A549 (cell line): ENCODE data around the gene LCE3B. TPM values are rescaled to one million over a fixed set of nuclear protein-coding genes. Genes with fewer than 3 reads are reported as not detected.

Experiments
- ATAC-seq, 2 experiments: fragments of 200-7000 bp in 1 of 2; fragments of >200 bp in 1 of 2; cut with Nextera tagmentation in 1 of 2; cut with Tn5 transposase in 1 of 2; 3 replicates each; pipeline versions ENCODE4 v1.8.0 to v1.9.1; 2018 to 2020; ENCODE audit warnings: mild to moderate bottlenecking in 1 of 2, moderate library complexity in 1 of 2
- CTCF ChIA-PET: fragments of 300-600 bp; sonication (Branson Sonifier 250); formaldehyde crosslinking; extraction: SDS; loops from one replicate; lab custom pipeline; 2021; ENCODE audit warnings: antibody characterized with exemption, inconsistent platforms; lab: Yijun Ruan, JAX
- POLR2A ChIA-PET: fragments of 350-600 bp; formaldehyde crosslinking; extraction: SDS; loops from one replicate; lab custom pipeline; 2021; ENCODE audit warnings: antibody characterized with exemption, inconsistent platforms; lab: Yijun Ruan, JAX
- DNase-seq, 2 experiments: peaks; one replicate each; pipeline versions ENCODE4 v3.0.0 to v3.0.0-alpha.2; 2011 to 2016; ENCODE audit warnings: low read depth in 1 of 2, low spot score in 1 of 2
- FAIRE-seq: peaks from 2 replicates; lab custom pipeline; 2011; peaks lifted over from hg19 to GRCh38; lab: Jason Lieb, UNC
- H3K27ac ChIP-seq, 2 experiments: fragments of >200 bp; sonication (Bioruptor Twin); formaldehyde crosslinking; 3 replicates each; pipeline ENCODE4 v1.5.1; 2016 to 2017
- H3K4me1 ChIP-seq: fragments of >200 bp; sonication (Bioruptor Twin); formaldehyde crosslinking; 3 replicates; pipeline ENCODE4 v1.6.1; 2016
- H3K4me2 ChIP-seq: fragments of >200 bp; sonication (Bioruptor Twin); formaldehyde crosslinking; 3 replicates; pipeline ENCODE4 v1.6.1; 2016
- H3K4me3 ChIP-seq: fragments of >200 bp; sonication (Bioruptor Twin); formaldehyde crosslinking; 3 replicates; pipeline ENCODE4 v1.5.1; 2016
- H3K9me3 ChIP-seq: fragments of >200 bp; sonication (Bioruptor Twin); formaldehyde crosslinking; 3 replicates; pipeline ENCODE4 v1.6.1; 2016
- CBX2 ChIP-seq: fragments of 200-600 bp; sonication (generic); IDR thresholded peaks from 2 replicates; pipeline ENCODE4 v1.6.1; 2016; ENCODE audit warnings: low read depth, mild to moderate bottlenecking, borderline replicate concordance
- EHF ChIP-seq: fragments of 250-450 bp; sonication (Bioruptor Pico); IDR thresholded peaks from 2 replicates; pipeline ENCODE4 v1.5.0; 2020; ENCODE audit warnings: mild to moderate bottlenecking
- ESRRA ChIP-seq: fragments of 150-350 bp; IDR thresholded peaks from 2 replicates; pipeline ENCODE4 v1.6.1; 2014; ENCODE audit warnings: mild to moderate bottlenecking, low read length, borderline replicate concordance
- FOSL2 ChIP-seq, 2 experiments: fragments of 450-650 bp in 1 of 2; fragments of >200 bp in 1 of 2; sonication (Bioruptor Twin) in 1 of 2; formaldehyde crosslinking; IDR thresholded peaks; 2 replicates each; pipeline versions ENCODE4 v1.5.0 to v1.6.1; 2016 to 2020; ENCODE audit warnings: mild to moderate bottlenecking in 1 of 2, moderate library complexity in 1 of 2
- GATA3 ChIP-seq: IDR thresholded peaks from 2 replicates; pipeline ENCODE4 v1.6.1; 2012; ENCODE audit warnings: borderline replicate concordance
- HDAC2 ChIP-seq: fragments of 200-600 bp; sonication (generic); IDR thresholded peaks from 2 replicates; pipeline ENCODE4 v1.6.1; 2016
- KDM5A ChIP-seq: fragments of 200-600 bp; sonication (generic); IDR thresholded peaks from 2 replicates; pipeline ENCODE4 v1.6.1; 2016; ENCODE audit warnings: antibody characterized with exemption, mild to moderate bottlenecking
- MAFK ChIP-seq: fragments of 450-650 bp; IDR thresholded peaks from 2 replicates; pipeline ENCODE4 v1.6.1; 2014; ENCODE audit not compliant: partially characterized antibody
- MYC ChIP-seq: IDR thresholded peaks from 2 replicates; pipeline ENCODE4 v1.6.1; 2012; ENCODE audit warnings: mild to moderate bottlenecking, inconsistent platforms, low read length, improper control_type of control experiment, borderline replicate concordance
- NFE2L2 ChIP-seq: fragments of 150-350 bp; conservative IDR thresholded peaks from 2 replicates; pipeline ENCODE4 v1.6.1; 2014; ENCODE audit warnings: low read length
- NR3C1 ChIP-seq: fragments of >200 bp; sonication (Bioruptor Twin); formaldehyde crosslinking; IDR thresholded peaks from 3 replicates; pipeline ENCODE4 v1.6.1; 2017
- PHF8 ChIP-seq: fragments of 200-600 bp; sonication (generic); IDR thresholded peaks from 2 replicates; pipeline ENCODE4 v1.6.1; 2016; ENCODE audit warnings: low read depth, mild to moderate bottlenecking, antibody characterized with exemption, moderate library complexity, borderline replicate concordance
- POLR2AphosphoS2 ChIP-seq: conservative IDR thresholded peaks from 2 replicates; pipeline ENCODE4 v1.6.1; 2012; ENCODE audit warnings: low read length, improper control_type of control experiment, inconsistent platforms
- RNF2 ChIP-seq: fragments of 200-600 bp; sonication (generic); IDR thresholded peaks from 2 replicates; pipeline ENCODE4 v1.6.1; 2016; ENCODE audit warnings: low read depth, mild to moderate bottlenecking, antibody characterized with exemption, moderate library complexity, borderline replicate concordance
- SREBF2 ChIP-seq: fragments of 450-650 bp; IDR thresholded peaks from 2 replicates; pipeline ENCODE4 v1.6.1; 2014; ENCODE audit warnings: mild to moderate bottlenecking, moderate library complexity
- TFCP2L1 ChIP-seq: fragments of 250-450 bp; sonication (Bioruptor Pico); IDR thresholded peaks from 2 replicates; pipeline ENCODE4 v1.5.0; 2021; ENCODE audit warnings: mild to moderate bottlenecking
- ZFP36 ChIP-seq: fragments of 450-650 bp; IDR thresholded peaks from 2 replicates; pipeline ENCODE4 v1.6.1; 2014; ENCODE audit warnings: borderline replicate concordance; ENCODE audit not compliant: partially characterized antibody
- ZNF302 ChIP-seq: fragments of 250-450 bp; sonication (Bioruptor Pico); IDR thresholded peaks from 2 replicates; pipeline ENCODE4 v1.9.0; 2021; ENCODE audit warnings: inconsistent platforms, mild to moderate bottlenecking, moderate library complexity
- WGBS: methylation state at CpG from one replicate; pipeline ENCODE4 v1.1.6; 2017; ENCODE audit errors: missing lambda C conversion rate; 5-methylcytosine and 5-hydroxymethylcytosine counted together
- polyA plus RNA-seq, 4 experiments: library from polyadenylated mRNA; depleted of rRNA in 3 of 4; stranded (reverse); fragments of >200 nt; fragmentation: RNase III in 1 of 4; extraction: RNeasy Plus Mini Kit Qiagen cat#74134 plus additional on column Dnase treatment in 1 of 4; gene quantifications; 2 replicates in 3 of 4; 3 replicates in 1 of 4; pipeline ENCODE4 v1.2.3, GENCODE V29; 2011 to 2017
- TF ChIP-seq, protein P1 (sequence below): fragments of 250-450 bp; sonication (Bioruptor Pico); IDR thresholded peaks from 2 replicates; pipeline ENCODE4 v1.5.0; 2021; ENCODE audit warnings: mild to moderate bottlenecking, moderate library complexity, borderline replicate concordance
- TF ChIP-seq, protein P2 (sequence below): IDR thresholded peaks from 2 replicates; pipeline ENCODE4 v1.6.1; 2012
- TF ChIP-seq, protein P3 (sequence below): fragments of >200 bp; sonication (Bioruptor Twin); formaldehyde crosslinking; IDR thresholded peaks from 3 replicates; pipeline ENCODE4 v1.5.1; 2016
- TF ChIP-seq, protein P4 (sequence below): fragments of >200 bp; sonication (Bioruptor Twin); formaldehyde crosslinking; IDR thresholded peaks from 2 replicates; pipeline ENCODE4 v1.6.1; 2016

LCE3B gene
- polyA plus RNA-seq, 2 of the 4 experiments (the other 2 are of a cell fraction): not detected

DNA sequence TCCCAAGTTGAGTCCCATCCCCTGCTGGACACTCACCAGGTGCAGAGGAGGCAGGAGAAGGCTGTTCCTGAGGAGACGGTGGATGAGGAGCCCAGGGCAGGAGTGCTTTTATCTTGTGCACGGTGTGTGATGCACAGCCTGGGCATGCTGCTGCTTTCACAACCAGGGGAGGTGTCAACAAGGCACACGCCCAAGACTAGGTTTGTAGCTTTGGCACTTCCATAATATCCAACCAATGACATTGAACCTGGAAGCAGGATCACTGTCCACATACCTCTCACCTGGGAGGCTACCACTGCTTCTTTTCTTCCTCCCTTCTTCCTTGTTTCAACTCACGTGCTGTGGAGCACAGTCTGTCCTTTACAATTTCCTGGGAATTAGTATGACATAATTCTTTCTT is 33.2 kb upstream of the LCE3B start, which contains the start of gene LCE3D:
Gene LCE3D, minus strand, starts transcription at position 84 of the 400 bp plus-strand sequence. CDS start 580 bp downstream, outside the sequence.
- DNase-seq (no peak), FAIRE-seq (no peak), ATAC-seq (no peak; a peak in 1 of 6 replicates)
- Histone ChIP-seq H3K4me1 (peaks cover 4% of the 10 kb centered on the region; the same call in 1 of the 3 replicates), H3K27ac (no peak within 1 kb of the TSS; a peak in 1 of 6 replicates), H3K4me3 (no peak within 1 kb of the TSS), H3K9me3 (no peaks in the 10 kb centered on the region), H3K4me2 (no peak within 1 kb of the TSS)
- TF ChIP-seq MAFK (no peak), TFCP2L1 (CRISPR knock-in tag) (no peak), EHF (CRISPR knock-in tag) (no peak), NR3C1 (no peak)
- TF ChIP-seq, protein P1, sequence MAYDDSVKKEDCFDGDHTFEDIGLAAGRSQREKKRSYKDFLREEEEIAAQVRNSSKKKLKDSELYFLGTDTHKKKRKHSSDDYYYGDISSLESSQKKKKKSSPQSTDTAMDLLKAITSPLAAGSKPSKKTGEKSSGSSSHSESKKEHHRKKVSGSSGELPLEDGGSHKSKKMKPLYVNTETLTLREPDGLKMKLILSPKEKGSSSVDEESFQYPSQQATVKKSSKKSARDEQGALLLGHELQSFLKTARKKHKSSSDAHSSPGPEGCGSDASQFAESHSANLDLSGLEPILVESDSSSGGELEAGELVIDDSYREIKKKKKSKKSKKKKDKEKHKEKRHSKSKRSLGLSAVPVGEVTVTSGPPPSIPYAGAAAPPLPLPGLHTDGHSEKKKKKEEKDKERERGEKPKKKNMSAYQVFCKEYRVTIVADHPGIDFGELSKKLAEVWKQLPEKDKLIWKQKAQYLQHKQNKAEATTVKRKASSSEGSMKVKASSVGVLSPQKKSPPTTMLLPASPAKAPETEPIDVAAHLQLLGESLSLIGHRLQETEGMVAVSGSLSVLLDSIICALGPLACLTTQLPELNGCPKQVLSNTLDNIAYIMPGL (CRISPR knock-in tag): no peak
- CTCF ChIA-PET: interaction anchor here (0.6 to 0.9 kb wide), 3 partner anchors 9 to 79 kb away, joined by 3 to 4 read pairs (median 3); partner anchors contain the start of gene LCE3A
- POLR2A ChIA-PET: no interaction called here
- WGBS: 17% methylated on average over 4 of the region's 4 CpGs

DNA sequence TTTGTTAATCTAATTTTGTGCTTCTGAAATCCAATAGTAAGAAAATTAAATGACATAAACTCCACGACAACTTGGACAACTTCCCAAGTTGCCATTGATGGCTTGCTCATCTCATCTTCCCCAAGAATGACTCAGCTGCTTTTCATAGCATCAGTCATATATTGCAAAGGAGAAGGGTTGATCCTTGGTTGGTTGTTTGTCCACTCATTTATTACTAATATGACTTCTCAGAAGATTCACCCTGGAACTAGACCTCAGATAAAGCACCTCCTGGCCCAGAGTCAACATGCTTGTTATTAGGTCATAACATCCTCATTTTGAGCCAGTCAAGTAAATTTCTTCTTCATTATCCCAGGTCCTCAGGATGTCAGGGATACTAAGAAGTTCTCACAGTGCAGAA is 31.0 kb upstream of the LCE3B start:
- Histone ChIP-seq H3K4me2 (0 out of 3 replicates have a peak overlapping the region, but pooled peaks have one; percentile 4), H3K27ac (no peak overlapping the region), H3K9me3 (no peaks in the 10 kb centered on the region), H3K4me3 (no peak overlapping the region), H3K4me1 (peaks cover 4% of the 10 kb centered on the region; the same call in 1 of the 3 replicates)
- POLR2A ChIA-PET: no interaction called here
- TF ChIP-seq NFE2L2: peak; percentile 66; the same call in 1 of the 2 replicates
- TF ChIP-seq, protein P1 (CRISPR knock-in tag): no peak
- peak; percentile 83 for TF ChIP-seq MAFK
- TF ChIP-seq FOSL2 (IDR thresholded peaks at IDR 0.05): no peak
- peak; percentile 24; the same call in 1 of the 2 replicates for TF ChIP-seq FOSL2 (CRISPR knock-in tag; IDR thresholded peaks at IDR 0.05)
- CTCF ChIA-PET: no interaction called here
- ATAC-seq: peak; percentile 45 to 70; a peak in 3 of 6 replicates
- DNase-seq: peak in 1 of 2 experiments; percentile 55
- FAIRE-seq: no peak
- 13% methylated on average over 1 of the region's 1 CpG for WGBS

DNA sequence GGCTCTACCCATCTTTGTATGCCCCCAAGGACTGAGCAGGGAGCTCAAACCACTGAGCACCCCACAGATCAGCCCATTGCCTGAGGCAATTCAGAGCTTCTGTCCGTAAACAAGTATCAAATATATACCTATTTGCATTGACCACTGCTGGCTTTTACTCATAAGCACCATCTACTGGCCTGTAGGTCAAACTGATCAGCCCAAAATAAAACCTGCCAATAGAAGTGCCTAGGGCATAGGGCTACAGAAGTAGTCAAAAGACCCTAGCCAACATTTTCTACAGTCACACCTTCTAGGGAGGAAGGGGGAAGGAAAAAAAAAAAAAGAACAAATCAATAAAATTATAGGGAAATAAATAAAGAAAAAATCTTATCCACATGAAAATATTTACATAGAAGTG is 28.0 kb upstream of the LCE3B start:
- ATAC-seq: no peak
- FAIRE-seq: no peak
- CTCF ChIA-PET: no interaction called here
- no peak for TF ChIP-seq ZNF302 (CRISPR knock-in tag)
- TF ChIP-seq, protein P2, sequence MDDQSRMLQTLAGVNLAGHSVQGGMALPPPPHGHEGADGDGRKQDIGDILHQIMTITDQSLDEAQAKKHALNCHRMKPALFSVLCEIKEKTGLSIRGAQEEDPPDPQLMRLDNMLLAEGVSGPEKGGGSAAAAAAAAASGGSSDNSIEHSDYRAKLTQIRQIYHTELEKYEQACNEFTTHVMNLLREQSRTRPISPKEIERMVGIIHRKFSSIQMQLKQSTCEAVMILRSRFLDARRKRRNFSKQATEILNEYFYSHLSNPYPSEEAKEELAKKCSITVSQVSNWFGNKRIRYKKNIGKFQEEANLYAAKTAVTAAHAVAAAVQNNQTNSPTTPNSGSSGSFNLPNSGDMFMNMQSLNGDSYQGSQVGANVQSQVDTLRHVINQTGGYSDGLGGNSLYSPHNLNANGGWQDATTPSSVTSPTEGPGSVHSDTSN: no peak
- TF ChIP-seq ZFP36: no peak
- no peak for TF ChIP-seq TFCP2L1 (CRISPR knock-in tag)
- TF ChIP-seq RNF2: no peak
- no peak for TF ChIP-seq SREBF2
- TF ChIP-seq, protein P3, sequence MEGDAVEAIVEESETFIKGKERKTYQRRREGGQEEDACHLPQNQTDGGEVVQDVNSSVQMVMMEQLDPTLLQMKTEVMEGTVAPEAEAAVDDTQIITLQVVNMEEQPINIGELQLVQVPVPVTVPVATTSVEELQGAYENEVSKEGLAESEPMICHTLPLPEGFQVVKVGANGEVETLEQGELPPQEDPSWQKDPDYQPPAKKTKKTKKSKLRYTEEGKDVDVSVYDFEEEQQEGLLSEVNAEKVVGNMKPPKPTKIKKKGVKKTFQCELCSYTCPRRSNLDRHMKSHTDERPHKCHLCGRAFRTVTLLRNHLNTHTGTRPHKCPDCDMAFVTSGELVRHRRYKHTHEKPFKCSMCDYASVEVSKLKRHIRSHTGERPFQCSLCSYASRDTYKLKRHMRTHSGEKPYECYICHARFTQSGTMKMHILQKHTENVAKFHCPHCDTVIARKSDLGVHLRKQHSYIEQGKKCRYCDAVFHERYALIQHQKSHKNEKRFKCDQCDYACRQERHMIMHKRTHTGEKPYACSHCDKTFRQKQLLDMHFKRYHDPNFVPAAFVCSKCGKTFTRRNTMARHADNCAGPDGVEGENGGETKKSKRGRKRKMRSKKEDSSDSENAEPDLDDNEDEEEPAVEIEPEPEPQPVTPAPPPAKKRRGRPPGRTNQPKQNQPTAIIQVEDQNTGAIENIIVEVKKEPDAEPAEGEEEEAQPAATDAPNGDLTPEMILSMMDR: no peak
- TF ChIP-seq GATA3: no peak
- TF ChIP-seq HDAC2: no peak
- TF ChIP-seq MYC: no peak
- TF ChIP-seq, protein P4, sequence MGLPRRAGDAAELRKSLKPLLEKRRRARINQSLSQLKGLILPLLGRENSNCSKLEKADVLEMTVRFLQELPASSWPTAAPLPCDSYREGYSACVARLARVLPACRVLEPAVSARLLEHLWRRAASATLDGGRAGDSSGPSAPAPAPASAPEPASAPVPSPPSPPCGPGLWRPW: no peak
- TF ChIP-seq ESRRA: no peak
- TF ChIP-seq CBX2: no peak
- no peak for TF ChIP-seq PHF8
- no peak for TF ChIP-seq KDM5A
- TF ChIP-seq POLR2AphosphoS2: no peak
- TF ChIP-seq NR3C1: no peak
- Histone ChIP-seq H3K4me2 (no peak overlapping the region), H3K9me3 (no peaks in the 10 kb centered on the region), H3K4me3 (no peak overlapping the region), H3K27ac (no peak overlapping the region), H3K4me1 (no peaks in the 10 kb centered on the region)
- POLR2A ChIA-PET: no interaction called here
- WGBS: no CpG with 5 or more reads among the region's 1 CpG
- no peak for DNase-seq
